Large intestine (tissue), 3 donors: ENCODE data around the gene TES. TPM values are rescaled to one million over a fixed set of nuclear protein-coding genes. Genes with fewer than 3 reads are reported as not detected.

ENCODE experiments used
- DNase-seq, 2 donors: peaks; one replicate each; pipeline versions ENCODE4 v3.0.0 to v3.0.0-alpha.2; 2013
- H3K27ac ChIP-seq: one replicate; pipeline ENCODE4 v1.5.1; 2013; ENCODE audit warnings: low read length
- H3K27me3 ChIP-seq: 2 replicates; pipeline ENCODE4 v1.6.1; 2013; ENCODE audit warnings: low read length; ENCODE audit not compliant: control insufficient read depth, insufficient read depth
- H3K36me3 ChIP-seq: 2 replicates; pipeline ENCODE4 v1.6.1; 2013; ENCODE audit warnings: low read length; ENCODE audit not compliant: control insufficient read depth, insufficient read depth
- H3K4me1 ChIP-seq: one replicate; pipeline ENCODE4 v1.6.1; 2013; ENCODE audit warnings: low read length; ENCODE audit not compliant: control insufficient read depth, insufficient read depth
- H3K4me3 ChIP-seq: one replicate; pipeline ENCODE4 v1.5.1; 2013; ENCODE audit warnings: low read length
- H3K9me3 ChIP-seq: one replicate; pipeline ENCODE4 v1.6.1; 2013; ENCODE audit warnings: mild to moderate bottlenecking, low read depth, low read length, moderate library complexity; ENCODE audit not compliant: control insufficient read depth
- WGBS: methylation state at CpG from one replicate; pipeline ENCODE4 v1.1.5; 2013; ENCODE audit warnings: low lambda C conversion rate; ENCODE audit not compliant: insufficient coverage; 5-methylcytosine and 5-hydroxymethylcytosine counted together
- polyA plus RNA-seq: library from polyadenylated mRNA; unstranded; fragments of 120-200 nt; gene quantifications from one replicate; pipeline ENCODE4 v1.2.1, GENCODE V29; 2013

TES gene
- polyA plus RNA-seq, 1 donor, result 66.4 TPM

DNA sequence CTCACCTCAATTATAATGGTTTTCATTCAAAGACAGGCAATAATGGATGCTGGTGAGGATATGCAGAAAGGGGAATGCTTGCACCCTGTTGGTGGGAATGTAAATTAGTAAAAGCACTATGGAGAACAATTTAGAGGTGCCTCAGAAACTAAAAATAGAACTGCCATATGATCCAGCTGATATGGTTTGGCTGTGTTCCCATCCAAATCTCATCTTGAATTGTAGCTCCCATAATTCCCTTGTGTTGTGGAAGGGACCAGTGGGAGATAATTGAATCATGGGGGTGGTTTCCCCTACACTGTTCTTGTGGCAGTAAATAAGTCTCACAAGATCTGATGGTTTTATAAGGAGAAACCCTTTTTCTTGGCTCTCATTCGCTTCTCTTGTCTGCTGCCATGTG is 87.7 kb downstream of the TES start:
- WGBS, result no CpG with 5 or more reads among the region's 1 CpG

GRCh38 chr7:116298576-116298975 is 88.2 kb downstream of the TES start:
- Histone ChIP-seq H3K9me3 (no peaks in the 10 kb centered on the region), H3K36me3 (no peaks in the 10 kb centered on the region), H3K27ac (no peak overlapping the region), H3K27me3 (no peaks in the 10 kb centered on the region), H3K4me1 (no peaks in the 10 kb centered on the region), H3K4me3 (no peak overlapping the region)
- no peak for DNase-seq
- 100% methylated on average over 3 of the region's 3 CpGs for WGBS

More for the DNA sequence above, 87.7 kb downstream of the TES start:
- DNase-seq, result no peak
- H3K27ac ChIP-seq, result no peak overlapping the region
- H3K4me1 ChIP-seq, result no peaks in the 10 kb centered on the region
- no peak overlapping the region for H3K4me3 ChIP-seq
- H3K9me3 ChIP-seq, result no peaks in the 10 kb centered on the region
- no peaks in the 10 kb centered on the region for H3K36me3 ChIP-seq
- H3K27me3 ChIP-seq, result no peaks in the 10 kb centered on the region

- no peak for DNase-seq
- no peaks in the 10 kb centered on the region for H3K36me3 ChIP-seq
- no peaks in the 10 kb centered on the region for H3K4me1 ChIP-seq
- WGBS, result 90% methylated on average over 2 of the region's 5 CpGs
- H3K4me3 ChIP-seq, result no peak overlapping the region
- H3K9me3 ChIP-seq, result no peaks in the 10 kb centered on the region
- no peak overlapping the region for H3K27ac ChIP-seq
- no peaks in the 10 kb centered on the region for H3K27me3 ChIP-seq
These were observed 95.4 kb downstream of the TES start for GRCh38 chr7:116305485-116306408.

GRCh38 chr7:116306409-116307048 is 96.2 kb downstream of the TES start:
- H3K27me3 ChIP-seq, result no peaks in the 10 kb centered on the region
- 80% methylated on average over 1 of the region's 2 CpGs for WGBS
- no peak for DNase-seq
- H3K4me1 ChIP-seq, result no peaks in the 10 kb centered on the region
- H3K4me3 ChIP-seq, result no peak overlapping the region
- no peaks in the 10 kb centered on the region for H3K36me3 ChIP-seq
- H3K9me3 ChIP-seq, result no peaks in the 10 kb centered on the region
- no peak overlapping the region for H3K27ac ChIP-seq

GRCh38 chr7:116307253-116307652 is 96.9 kb downstream of the TES start:
- no peak overlapping the region for H3K27ac ChIP-seq
- no peak for DNase-seq

More at GRCh38 chr7:116307253-116307652, 96.9 kb downstream of the TES start:
- no peaks in the 10 kb centered on the region for H3K4me1 ChIP-seq
- H3K9me3 ChIP-seq, result no peaks in the 10 kb centered on the region
- no peaks in the 10 kb centered on the region for H3K36me3 ChIP-seq
- H3K4me3 ChIP-seq, result no peak overlapping the region
- H3K27me3 ChIP-seq, result no peaks in the 10 kb centered on the region

Other genes with a start within 250 kb of the TES start
- 132 TPM for gene TFEC, start 179.8 kb upstream of the TES start, polyA plus RNA-seq